ENCODE results near the gene FLRT2.
A peak's percentile ranks its signal among the peaks of the same experiment; 100 is the strongest.

Gene FLRT2

DNA sequence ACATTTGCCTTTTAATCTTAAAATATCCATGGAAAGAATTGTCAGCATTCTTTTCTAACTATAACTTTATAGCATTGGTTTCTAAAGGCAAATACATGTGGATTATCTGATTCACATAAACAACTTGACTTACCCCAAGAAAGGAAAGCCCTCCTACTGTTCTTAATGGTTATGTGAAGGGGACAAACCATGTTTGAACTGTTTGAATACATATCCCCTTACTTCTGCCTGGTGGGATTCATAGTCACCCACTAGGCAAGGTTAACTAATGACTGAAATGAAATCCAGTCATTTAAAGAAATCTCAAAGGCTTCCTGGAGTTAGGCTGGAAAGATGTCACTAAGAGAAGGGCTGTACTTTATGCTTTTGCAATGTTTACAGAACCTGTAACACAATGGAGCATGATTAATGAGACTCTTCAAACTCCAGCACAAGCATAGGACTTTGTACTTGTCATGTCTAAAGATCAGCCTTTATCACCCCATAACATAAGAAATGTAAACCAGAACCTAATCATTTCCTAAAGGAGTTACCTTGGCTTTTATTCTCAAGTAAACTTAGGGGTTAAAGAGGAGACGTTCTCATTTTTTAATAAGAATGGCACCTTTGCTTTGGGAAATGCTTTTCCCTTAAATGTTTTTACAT, 10.2 kb upstream of the FLRT2 start:
- TF ChIP-seq CTCF (conservative IDR thresholded peaks at IDR 0.05; ENCODE audit: control insufficient read depth, insufficient read depth, low read depth, low read length): no peak
- H3K4me3 ChIP-seq (ENCODE audit: control insufficient read depth, low read depth, low read length): no peak overlapping the region
- no peak for DNase-seq (ENCODE audit: low read depth)

- no peak overlapping the region for H3K4me3 ChIP-seq (ENCODE audit: control insufficient read depth, low read depth, low read length)
- TF ChIP-seq CTCF (conservative IDR thresholded peaks at IDR 0.05; ENCODE audit: control insufficient read depth, insufficient read depth, low read depth, low read length): no peak
- DNase-seq (ENCODE audit: low read depth): no peak
Measured at GRCh38 chr14:85520581-85520980, 9.4 kb upstream of the FLRT2 start.

DNA sequence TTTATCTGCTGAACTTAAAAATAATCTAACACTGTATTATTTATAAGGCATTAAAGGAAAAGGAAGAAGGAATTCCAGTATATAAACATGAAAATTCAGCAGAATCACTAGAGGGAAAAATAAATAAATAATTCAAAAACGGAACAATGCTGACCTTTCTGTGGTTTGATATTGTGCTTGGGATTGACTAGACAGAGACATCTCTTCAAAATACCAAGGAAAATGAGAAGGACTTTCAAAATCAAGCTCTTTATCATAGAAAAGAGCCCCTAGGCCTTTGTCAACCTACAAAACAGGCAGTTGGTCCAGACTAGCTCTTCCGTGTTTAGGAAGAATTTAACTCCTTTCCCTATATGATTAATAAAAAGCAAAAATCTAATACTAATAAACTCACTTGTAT, 6.3 kb upstream of the FLRT2 start:
- TF ChIP-seq CTCF (conservative IDR thresholded peaks at IDR 0.05; ENCODE audit: control insufficient read depth, insufficient read depth, low read depth, low read length): no peak
- no peak overlapping the region for H3K4me3 ChIP-seq (ENCODE audit: control insufficient read depth, low read depth, low read length)
- DNase-seq (ENCODE audit: low read depth): no peak

DNA sequence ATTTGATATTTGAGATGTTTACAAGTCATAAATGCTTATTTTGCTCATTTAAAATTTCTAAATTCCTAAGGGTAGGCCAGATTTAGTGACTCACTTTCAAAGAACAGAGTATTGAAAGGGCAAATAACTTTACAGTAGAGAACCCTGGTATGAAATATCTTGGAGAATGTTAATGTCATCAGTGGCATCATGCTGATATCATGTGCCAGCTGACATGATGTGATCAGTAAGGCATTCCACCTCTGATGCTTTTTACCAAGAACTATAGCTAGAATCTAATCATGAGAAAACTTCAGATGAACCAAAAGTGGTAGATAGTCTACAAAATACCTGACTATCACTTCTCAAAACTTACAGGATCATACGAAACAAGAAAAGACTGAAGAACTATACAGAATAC, 2.9 kb upstream of the FLRT2 start:
- no peak overlapping the region for H3K4me3 ChIP-seq (ENCODE audit: control insufficient read depth, low read depth, low read length)
- DNase-seq (ENCODE audit: low read depth): peak; percentile 61
- TF ChIP-seq CTCF (conservative IDR thresholded peaks at IDR 0.05; ENCODE audit: control insufficient read depth, insufficient read depth, low read depth, low read length): no peak

DNA sequence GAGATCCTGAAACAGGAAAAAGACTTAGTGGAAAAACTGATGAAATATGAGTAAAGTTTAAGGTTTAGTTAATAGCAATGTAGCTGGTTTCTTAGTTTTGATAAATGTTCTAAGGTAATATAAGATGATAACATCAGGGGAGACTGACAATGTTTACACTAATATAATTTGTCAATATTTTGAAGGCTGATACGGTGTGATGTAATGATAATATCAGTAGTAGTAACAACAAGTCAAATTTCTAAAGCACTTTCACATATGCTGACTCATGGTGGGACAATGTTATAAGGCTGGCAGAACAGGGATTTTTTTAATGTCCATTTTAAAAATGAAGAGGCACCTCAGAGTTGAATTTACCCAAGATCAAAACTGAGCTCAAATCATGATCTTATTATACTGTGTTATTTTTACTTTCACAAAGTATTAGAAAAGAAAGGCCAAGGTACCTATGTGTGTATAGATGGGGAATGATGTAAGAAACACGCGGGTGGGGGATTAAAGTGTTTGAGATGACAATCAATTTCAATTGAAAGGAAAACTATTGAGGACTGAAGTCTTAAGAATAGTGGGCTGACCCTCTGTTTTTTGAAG, 2.4 kb upstream of the FLRT2 start:
- H3K4me3 ChIP-seq (ENCODE audit: control insufficient read depth, low read depth, low read length): no peak overlapping the region
- peak; percentile 38 for DNase-seq (ENCODE audit: low read depth)
- no peak for TF ChIP-seq CTCF (conservative IDR thresholded peaks at IDR 0.05; ENCODE audit: control insufficient read depth, insufficient read depth, low read depth, low read length)

DNA sequence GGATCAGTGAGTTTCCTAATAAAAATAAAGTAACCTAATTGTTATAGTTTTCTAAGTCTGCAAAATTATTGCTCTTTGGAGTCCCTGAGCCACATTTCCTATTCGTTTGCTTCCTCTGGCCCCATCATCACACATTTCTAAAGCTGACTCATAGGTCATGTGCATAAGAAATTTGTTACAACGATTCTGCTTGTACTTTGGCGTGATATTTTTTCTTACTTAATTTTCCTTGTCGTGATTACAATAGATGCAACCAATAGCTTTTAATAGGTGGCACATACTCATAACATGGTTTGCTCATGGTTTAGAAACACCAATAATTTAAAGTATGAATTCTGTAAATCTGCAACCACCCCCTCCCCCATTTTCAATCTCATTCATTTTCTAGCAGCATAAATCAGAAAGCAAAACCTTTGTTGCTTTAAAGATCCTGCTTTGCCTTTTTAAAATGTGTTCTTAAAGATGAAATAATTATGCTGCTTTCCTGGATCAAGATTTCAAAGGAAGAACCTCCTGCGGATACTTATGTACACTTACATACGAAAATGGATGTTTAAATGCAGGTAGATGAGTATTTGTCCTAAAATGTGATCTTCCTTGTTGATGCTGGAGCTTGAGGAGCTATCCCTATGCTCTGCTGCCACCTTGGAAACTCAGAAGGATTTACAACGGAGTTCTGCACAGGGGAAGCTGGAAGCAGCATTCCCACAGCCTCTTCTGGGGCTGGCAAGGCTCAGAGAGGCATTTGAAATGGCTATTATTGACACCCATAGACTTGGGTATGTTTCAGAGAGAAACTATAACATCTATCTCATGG, 1.7 kb upstream of the FLRT2 start:
- peak; percentile 92 for DNase-seq (ENCODE audit: low read depth)
- TF ChIP-seq CTCF (conservative IDR thresholded peaks at IDR 0.05; ENCODE audit: control insufficient read depth, insufficient read depth, low read depth, low read length): peak; percentile 73
- peak overlapping the region; percentile 84 for H3K4me3 ChIP-seq (ENCODE audit: control insufficient read depth, low read depth, low read length)
